AG04449 (cell line): ENCODE data around the gene VCAN.

Experiments
- CTCF ChIA-PET: fragments of 350-600 bp; formaldehyde crosslinking; extraction: SDS; loops from one replicate; lab custom pipeline; 2021; ENCODE audit warnings: antibody characterized with exemption; lab: Yijun Ruan, JAX
- POLR2A ChIA-PET: fragments of 400-600, 350-600 bp; formaldehyde crosslinking; extraction: SDS; loops from one replicate; lab custom pipeline; 2020; ENCODE audit warnings: antibody characterized with exemption, inconsistent platforms; lab: Yijun Ruan, JAX
- DNase-seq: peaks from one replicate; pipeline ENCODE4 v3.0.0-alpha.2; 2010; ENCODE audit warnings: low read depth, low spot score
- H3K4me3 ChIP-seq: 2 replicates; pipeline ENCODE4 v1.5.1; 2011; ENCODE audit warnings: low read depth, mild to moderate bottlenecking, control low read depth, low read length
- CTCF ChIP-seq: IDR thresholded peaks from one replicate; pipeline ENCODE4 v1.5.1; 2011; ENCODE audit warnings: mild to moderate bottlenecking, moderate library complexity, low read length, control low read depth, inconsistent platforms; ENCODE audit not compliant: insufficient read depth; ENCODE audit errors: missing control alignments

The VCAN gene

GRCh38 chr5:83494087-83494620, 22.6 kb downstream of the VCAN start:
- H3K4me3 ChIP-seq = no peak overlapping the region
- POLR2A ChIA-PET = no interaction called here
- DNase-seq = no peak
- no peak for TF ChIP-seq CTCF
- CTCF ChIA-PET = interaction anchor here (1.2 kb wide), 1 partner anchor 9 kb away, joined by 3 read pairs; no protein-coding TSS in a partner anchor

- no peak overlapping the region for H3K4me3 ChIP-seq
- ChIA-PET CTCF (interaction anchor here (1.0 to 1.2 kb wide), 2 partner anchors 8 to 853 kb away, joined by 3 read pairs; no protein-coding TSS in a partner anchor), POLR2A (no interaction called here)
- DNase-seq = no peak
- TF ChIP-seq CTCF = no peak
Observed at GRCh38 chr5:83494666-83495065, 23.1 kb downstream of the VCAN start.

GRCh38 chr5:83496626-83497025, 25.1 kb downstream of the VCAN start:
- no peak for DNase-seq
- TF ChIP-seq CTCF = no peak
- CTCF ChIA-PET = interaction anchor here (1.2 kb wide), 1 partner anchor 16 kb away, joined by 3 read pairs; no protein-coding TSS in a partner anchor
- H3K4me3 ChIP-seq = no peak overlapping the region
- POLR2A ChIA-PET = no interaction called here

- no peak overlapping the region for H3K4me3 ChIP-seq
- CTCF ChIA-PET = interaction anchor here (0.9 to 1.4 kb wide), 3 partner anchors 13 to 65 kb away, joined by 3 read pairs; no protein-coding TSS in a partner anchor
- POLR2A ChIA-PET = no interaction called here
- no peak for TF ChIP-seq CTCF
- DNase-seq = no peak
Observed at GRCh38 chr5:83498585-83498984, 27.0 kb downstream of the VCAN start.

- no peak overlapping the region for H3K4me3 ChIP-seq
- ChIA-PET POLR2A (interaction anchor here (0.9 kb wide), 1 partner anchor 30 kb away, joined by 3 read pairs; no protein-coding TSS in a partner anchor), CTCF (interaction anchor here (0.9 kb wide), 1 partner anchor 9 kb away, joined by 3 read pairs; no protein-coding TSS in a partner anchor)
- no peak for DNase-seq
- no peak for TF ChIP-seq CTCF
Observed at GRCh38 chr5:83503662-83504061, 32.1 kb downstream of the VCAN start.

GRCh38 chr5:83507431-83507830, 35.9 kb downstream of the VCAN start:
- DNase-seq = no peak
- POLR2A ChIA-PET = no interaction called here
- CTCF ChIA-PET = interaction anchor here (0.5 kb wide), 1 partner anchor 92 kb away, joined by 3 read pairs; no protein-coding TSS in a partner anchor
- H3K4me3 ChIP-seq = no peak overlapping the region
- no peak for TF ChIP-seq CTCF
